NCI-H82 treated with DMSO at 0.1 percent for 48 hours (cell line): Measurements from ENCODE around the gene CDH8.
"Not testable (repeated sequence)": the region's sequence is repeated elsewhere in the genome, so short reads cannot be mapped to it uniquely, and the experiment has no call there.

Experiments
- DNase-seq: peaks from one replicate; lab custom pipeline; 2025; ENCODE audit not compliant: unreplicated experiment; lab: John Stamatoyannopoulos, UW

CDH8 gene

DNA sequence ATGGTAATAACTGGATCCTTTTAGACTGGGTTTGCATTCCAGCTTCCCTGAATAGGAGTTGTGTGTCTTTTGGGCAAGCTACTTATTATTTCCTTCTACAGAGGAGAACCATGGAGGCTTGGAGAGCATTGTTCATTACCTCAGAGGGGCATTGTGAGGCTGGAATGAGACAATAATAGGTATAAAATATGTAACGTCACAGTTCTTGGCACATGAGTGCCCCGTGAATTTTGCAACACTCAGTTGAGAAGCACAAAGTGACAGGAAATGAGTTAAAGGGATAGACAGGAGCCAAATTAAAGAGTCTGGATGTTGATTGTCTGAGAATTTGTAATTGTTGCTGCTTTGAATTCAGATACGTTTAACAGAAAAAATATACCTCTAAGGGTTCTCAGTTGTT is 92.2 kb downstream of the CDH8 start:
- DNase-seq = no peak

DNA sequence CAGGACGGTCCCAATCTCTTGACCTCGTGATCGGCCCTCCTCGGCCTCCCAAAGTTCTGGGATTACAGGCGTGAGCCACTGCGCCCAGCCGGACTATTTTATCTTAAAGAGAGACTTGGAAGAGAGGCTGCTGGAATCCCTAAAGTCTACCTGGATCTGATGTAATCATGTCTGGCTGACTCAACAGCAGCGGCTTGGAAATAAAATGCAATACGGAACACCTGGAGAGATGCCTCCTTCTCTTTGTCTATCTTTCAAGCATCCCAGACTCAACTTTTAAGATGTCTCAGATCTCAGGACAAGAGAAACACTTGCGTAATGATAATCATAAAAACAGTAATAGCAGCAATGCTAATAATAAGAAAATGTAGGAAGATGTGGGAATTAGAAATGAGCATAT is 95.6 kb downstream of the CDH8 start:
- no peak for DNase-seq

DNA sequence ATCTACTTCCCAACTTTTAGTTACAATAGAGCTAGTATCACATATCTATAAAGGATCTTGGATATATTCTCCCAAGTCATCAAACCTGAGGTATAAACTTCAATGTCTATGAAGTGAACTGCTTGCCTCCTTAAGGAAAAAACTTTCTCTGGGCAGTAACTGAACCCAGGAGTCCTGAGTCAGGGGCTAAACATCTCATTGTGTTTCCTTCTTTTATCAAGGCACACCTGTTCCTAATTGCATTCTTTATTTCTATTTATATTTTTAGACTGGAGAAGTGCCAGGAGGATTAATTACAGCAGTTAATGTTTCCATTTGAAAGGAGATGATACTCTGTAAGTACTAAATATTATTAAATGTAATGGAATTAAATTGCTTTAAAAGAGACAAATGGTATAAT is 98.6 kb downstream of the CDH8 start:
- no peak for DNase-seq

- no peak for DNase-seq
Measured at GRCh38 chr16:61936522-61936921, 99.7 kb downstream of the CDH8 start.

DNA sequence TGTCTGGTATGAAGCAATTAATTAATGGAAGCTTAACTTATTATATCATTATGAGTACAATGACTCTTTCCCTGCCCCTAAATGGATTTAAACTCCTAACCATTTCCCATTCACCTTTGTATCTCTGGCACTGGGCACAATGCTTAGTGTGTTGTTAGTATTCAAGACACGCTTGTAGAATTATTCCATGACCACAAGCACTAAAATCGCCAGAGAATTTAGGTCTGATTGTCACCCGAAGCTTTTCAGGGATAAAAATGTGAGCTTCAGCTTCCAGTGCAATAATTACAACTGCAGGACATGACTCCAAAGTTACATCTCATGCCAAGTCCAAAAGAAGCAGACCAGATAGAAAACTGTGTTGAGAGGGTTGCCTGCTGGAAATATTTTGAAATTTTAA is 101.6 kb downstream of the CDH8 start:
- DNase-seq = no peak

GRCh38 chr16:61929776-61930175 is 106.5 kb downstream of the CDH8 start:
- no peak for DNase-seq

GRCh38 chr16:61926766-61927165 is 109.5 kb downstream of the CDH8 start:
- DNase-seq = no peak

DNA sequence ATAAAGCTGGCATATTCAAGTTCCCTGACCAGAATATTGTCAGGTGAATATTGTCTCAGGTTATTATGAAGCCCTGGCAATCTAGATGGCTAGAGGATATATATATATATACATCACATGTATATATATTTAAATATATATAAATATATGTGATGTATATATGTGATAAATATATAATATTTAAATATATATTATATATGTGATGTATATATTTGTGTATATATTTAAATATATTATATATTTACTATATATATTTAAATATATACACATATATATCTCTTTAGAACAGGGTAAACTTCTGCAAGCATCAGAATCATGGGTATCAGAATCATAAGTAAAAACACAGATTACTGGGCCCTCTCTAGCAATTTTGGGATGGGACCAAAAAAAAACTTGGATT is 112.6 kb downstream of the CDH8 start:
- no peak for DNase-seq

DNA sequence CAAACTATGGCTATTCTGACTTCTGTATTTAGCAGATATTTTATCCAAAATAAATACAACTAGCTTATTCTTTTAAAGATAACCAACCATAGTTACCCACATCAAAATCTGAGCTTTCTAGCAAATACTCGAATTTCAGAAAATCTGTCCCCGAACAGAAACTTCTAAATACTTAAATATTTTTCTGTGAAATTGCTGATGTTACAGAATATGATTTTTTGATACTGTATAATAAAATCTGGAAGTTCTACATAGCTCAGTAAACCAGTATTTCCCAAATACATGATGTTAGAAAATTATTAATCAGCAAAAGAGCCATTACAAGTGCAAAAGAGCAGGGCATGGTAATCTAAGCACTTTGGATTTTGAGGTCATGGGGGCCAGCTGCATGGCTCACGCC is 114.9 kb downstream of the CDH8 start:
- no peak for DNase-seq

- DNase-seq = not testable (repeated sequence)
Measured at GRCh38 chr16:61917865-61918826, 118.1 kb downstream of the CDH8 start.

- DNase-seq = no peak
Measured at GRCh38 chr16:61915569-61915968, 120.7 kb downstream of the CDH8 start.

- no peak for DNase-seq
Measured at GRCh38 chr16:61909074-61909473, 127.2 kb downstream of the CDH8 start.

DNA sequence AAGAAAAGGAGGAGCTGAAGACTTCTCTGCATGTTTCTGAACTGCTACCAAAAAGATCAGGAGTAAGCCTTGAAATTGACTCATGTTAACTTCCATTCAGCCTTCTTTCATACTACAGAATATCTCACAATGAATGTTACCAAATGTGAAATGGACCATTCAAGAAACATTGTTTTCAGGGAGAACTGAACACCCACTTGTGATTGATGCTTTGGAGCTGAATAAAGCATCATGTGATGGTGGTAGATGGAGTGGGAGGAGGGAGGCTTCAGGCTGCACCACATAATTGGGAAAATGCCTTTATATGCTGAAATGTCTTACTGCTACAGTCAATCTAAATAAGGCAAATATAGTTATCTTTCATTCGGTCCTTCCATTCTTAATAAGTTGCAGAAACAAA is 127.8 kb downstream of the CDH8 start:
- no peak for DNase-seq

GRCh38 chr16:61901689-61902088 is 134.5 kb downstream of the CDH8 start:
- DNase-seq = no peak

- DNase-seq = no peak
Measured at GRCh38 chr16:61900482-61900881, 135.8 kb downstream of the CDH8 start.

- DNase-seq = no peak
Measured at GRCh38 chr16:61897657-61898056, 138.6 kb downstream of the CDH8 start.

DNA sequence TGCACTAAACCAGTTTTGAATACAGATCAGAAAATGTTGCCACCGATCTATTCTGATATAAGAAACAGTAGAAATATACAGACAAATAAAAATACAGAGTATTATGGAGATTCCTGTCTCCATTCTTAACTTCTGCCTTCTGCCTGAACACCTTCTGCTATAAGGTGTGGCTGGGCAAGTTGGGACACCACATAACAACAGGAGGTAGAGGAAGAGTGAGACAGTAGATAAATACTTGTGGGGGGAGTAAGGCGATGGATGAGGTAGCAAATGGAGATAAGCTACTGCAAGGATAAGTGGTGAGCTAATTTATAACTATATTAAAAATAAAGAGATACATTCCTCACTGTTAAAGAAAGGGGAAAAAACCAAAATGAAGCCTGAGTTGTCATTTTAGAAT is 143.7 kb downstream of the CDH8 start:
- DNase-seq = no peak

GRCh38 chr16:61891460-61891859 is 144.8 kb downstream of the CDH8 start:
- no peak for DNase-seq

- DNase-seq = no peak
Measured at GRCh38 chr16:61890386-61890785, 145.9 kb downstream of the CDH8 start.

DNA sequence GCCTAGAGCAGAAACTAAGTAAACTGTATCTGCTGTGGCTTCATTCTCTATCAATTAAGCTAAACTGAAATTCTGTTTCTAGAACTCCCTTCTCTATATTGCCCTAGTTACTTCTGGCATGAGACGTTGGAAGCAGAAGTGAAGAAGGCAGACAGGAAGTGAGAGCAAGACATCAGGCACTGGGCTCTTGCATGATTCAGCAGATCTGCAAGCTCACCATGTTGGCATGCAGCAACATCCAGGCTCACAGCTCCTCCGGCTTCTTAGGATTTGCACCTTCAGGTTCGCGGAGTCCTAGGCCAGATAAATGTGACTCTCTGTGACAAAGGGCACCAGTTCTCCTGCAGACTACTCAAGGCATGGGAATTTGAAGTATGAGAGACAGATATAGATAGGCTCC is 148.3 kb downstream of the CDH8 start:
- no peak for DNase-seq

GRCh38 chr16:61885343-61885742 is 150.9 kb downstream of the CDH8 start:
- DNase-seq = no peak

DNA sequence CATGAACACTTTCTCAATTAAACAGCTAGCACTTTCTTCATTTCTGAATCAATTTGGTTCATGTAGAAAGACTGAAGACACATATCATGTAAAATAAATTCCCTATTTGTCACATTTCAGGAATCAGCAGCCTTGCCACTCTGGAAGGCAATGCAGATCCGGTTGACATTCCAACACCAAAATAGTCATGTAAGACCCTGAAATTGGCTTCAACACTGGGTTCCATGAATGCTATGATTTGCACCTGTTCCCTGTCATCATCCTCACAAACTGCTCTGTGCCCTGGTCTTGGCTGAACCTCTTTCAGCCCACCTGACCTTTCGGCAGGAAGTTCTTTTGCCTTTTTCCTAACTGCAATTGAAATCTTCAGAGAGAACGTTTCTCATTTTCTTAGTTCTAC is 156.9 kb downstream of the CDH8 start:
- no peak for DNase-seq

- no peak for DNase-seq
Measured at GRCh38 chr16:61877436-61877835, 158.8 kb downstream of the CDH8 start.
